ENCODE results near the gene DTYMK.

DTYMK gene

GRCh38 chr2:241645915-241646645 lies 40.5 kb downstream of the DTYMK start:
- DNase-seq: no peak

GRCh38 chr2:241645056-241645914 lies 41.3 kb downstream of the DTYMK start:
- DNase-seq: no peak

GRCh38 chr2:241641631-241642030 lies 45.0 kb downstream of the DTYMK start:
- no peak for DNase-seq

- no peak for DNase-seq
These were observed 46.3 kb downstream of the DTYMK start for GRCh38 chr2:241640165-241640795.

GRCh38 chr2:241639385-241639784 lies 47.2 kb downstream of the DTYMK start:
- no peak for DNase-seq

GRCh38 chr2:241638940-241639339 lies 47.7 kb downstream of the DTYMK start:
- DNase-seq: no peak

- no peak for DNase-seq
These were observed 48.6 kb downstream of the DTYMK start for GRCh38 chr2:241637795-241638660.

GRCh38 chr2:241637018-241637794 lies 49.4 kb downstream of the DTYMK start, which contains the start of the genes ATG4B and THAP4:
Gene ATG4B (plus strand): TSS chr2:241637693. CDS start chr2:241637715, 22 bp downstream.
Gene THAP4 (minus strand): TSS chr2:241637158. CDS start chr2:241637017, 141 bp downstream.
- peak; percentile 44 to 62 for DNase-seq

GRCh38 chr2:241636182-241637017 lies 50.2 kb downstream of the DTYMK start:
- DNase-seq: no peak

- DNase-seq: no peak
These were observed 50.9 kb downstream of the DTYMK start for GRCh38 chr2:241635756-241636155.

GRCh38 chr2:241633561-241633960 lies 53.1 kb downstream of the DTYMK start:
- DNase-seq: no peak

- DNase-seq: peak; percentile 31 to 32
These were observed 53.9 kb downstream of the DTYMK start for GRCh38 chr2:241632478-241633325.

GRCh38 chr2:241629762-241630435 lies 56.7 kb downstream of the DTYMK start:
- no peak for DNase-seq

- no peak for DNase-seq
These were observed 58.9 kb downstream of the DTYMK start for GRCh38 chr2:241627675-241628074.
